ENCODE measurements around the gene AKR1C1. TPM values are rescaled to one million over a fixed set of nuclear protein-coding genes. Genes with fewer than 3 reads are reported as not detected.
"Not testable (repeated sequence)": the region's sequence is repeated elsewhere in the genome, so short reads cannot be mapped to it uniquely, and the experiment has no call there.

AKR1C1 gene
- total and polyA plus RNA-seq, 2 of the 4 experiments (the other 2 are of a cell fraction), result 5.0 to 5.4 TPM

DNA sequence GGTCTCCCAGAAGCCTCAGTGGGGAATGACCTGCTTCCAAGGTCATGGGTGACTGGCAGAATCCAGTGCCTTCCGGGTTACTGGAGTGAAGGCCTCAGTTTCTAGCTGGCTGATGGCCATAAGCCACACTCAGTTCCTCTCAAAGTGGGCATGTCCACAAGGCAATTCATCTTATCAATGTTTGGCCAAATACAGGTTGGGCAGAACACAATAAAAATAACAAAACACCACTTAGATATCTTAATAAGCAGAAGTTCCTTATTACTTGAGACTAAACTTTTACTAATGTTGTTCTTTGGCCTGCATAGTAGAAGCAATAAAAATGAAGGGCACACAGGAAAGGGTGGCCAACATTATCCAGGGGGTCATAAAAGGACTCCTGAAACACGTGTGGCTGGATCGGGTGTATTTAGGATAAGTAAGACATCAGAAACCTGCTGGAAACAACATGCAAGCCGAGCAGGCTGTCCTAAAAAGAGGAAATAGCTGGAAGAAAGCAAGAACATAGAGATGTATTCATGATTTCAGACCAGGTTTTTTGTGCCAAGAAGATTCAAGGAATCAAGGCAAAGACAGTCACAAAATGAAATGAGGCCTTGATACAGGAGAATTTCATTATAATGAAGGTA, 60.1 kb downstream of the AKR1C1 start:
- H3K14ac ChIP-seq (replicated peaks; ENCODE audit: low read depth, low read length), result no peak overlapping the region
- H2AK5ac ChIP-seq (ENCODE audit: low read depth, low read length), result no peak overlapping the region
- H3K23ac ChIP-seq (ENCODE audit: low read depth, low read length), result no peak overlapping the region
- ChIA-PET POLR2A (ENCODE audit: unreplicated experiment) (no interaction called here), CTCF (no interaction called here)
- no peaks in the 10 kb centered on the region for H3K9me3 ChIP-seq (ENCODE audit: control insufficient read depth, insufficient read depth, low read length)
- no peak for ATAC-seq (ENCODE audit: low read depth)
- H4K5ac ChIP-seq (ENCODE audit: low read depth, low read length), result no peak overlapping the region
- H3K4me1 ChIP-seq (ENCODE audit: control insufficient read depth, insufficient read depth, low read length), result peaks cover 3% of the 10 kb centered on the region; the same call in 1 of the 2 replicates
- H3K27ac ChIP-seq (ENCODE audit: insufficient read depth, low read length), result no peak overlapping the region
- 50% methylated on average over 2 of the region's 4 CpGs; no CpG with 5 or more reads in 1 of the 2 experiments for WGBS, 2 experiments (ENCODE audit: extremely low coverage in 2 of 2, insufficient read length in 1 of 2)
- H2AFZ ChIP-seq (replicated peaks; ENCODE audit: low read length, poor library complexity), result no peak overlapping the region
- dilution Hi-C loops (cut with HindIII; ENCODE audit: low sequenced_read_pairs, unreplicated experiment), result no loop called here
- BruUV-seq (replicated peaks), result no TSS peak
- H3K9me1 ChIP-seq (ENCODE audit: insufficient read depth, low read length), result no peaks in the 10 kb centered on the region
- DNase-seq, result no peak
- no peak overlapping the region for H4K91ac ChIP-seq (ENCODE audit: insufficient read depth, low read depth, low read length)
- H2BK5ac ChIP-seq (ENCODE audit: low read depth, low read length, poor library complexity, severe bottlenecking), result no peak overlapping the region
- H3K56ac ChIP-seq (ENCODE audit: extremely low read depth, insufficient read depth, low read length), result no peak overlapping the region
- H3K27me3 ChIP-seq (ENCODE audit: control insufficient read depth, insufficient read depth, low read length), result no peaks in the 10 kb centered on the region
- no peak overlapping the region for H2BK20ac ChIP-seq (ENCODE audit: low read depth, low read length)
- H3K4ac ChIP-seq (ENCODE audit: low read depth, low read length), result no peak overlapping the region
- TF ChIP-seq NFE2L2 (IDR thresholded peaks at IDR 0.05; ENCODE audit: low read depth, low read length), result no peak
- no peak overlapping the region for H2BK15ac ChIP-seq (ENCODE audit: low read depth, low read length)
- no peak overlapping the region for H3K18ac ChIP-seq (ENCODE audit: low read depth, low read length)
- H3K4me3 ChIP-seq (ENCODE audit: insufficient read depth, low read depth, low read length), result no peak overlapping the region
- no peaks in the 10 kb centered on the region for H4K20me1 ChIP-seq (ENCODE audit: insufficient read depth, low read length)
- in situ Hi-C loops (cut with MboI; ENCODE audit: low sequenced_read_pairs), result no loop called here
- intact Hi-C loops (cut with micrococcal nuclease), result no loop called here
- H3K36me3 ChIP-seq (ENCODE audit: control insufficient read depth, insufficient read depth, low read length), result no peaks in the 10 kb centered on the region
- H3K79me1 ChIP-seq (ENCODE audit: low read depth in 1 of 2, low read length in 2 of 2), result no peaks in the 10 kb centered on the region
- H3K9ac ChIP-seq (ENCODE audit: low read depth, low read length), result no peak overlapping the region
- no peak overlapping the region for H2BK120ac ChIP-seq (ENCODE audit: low read depth, low read length)
- no peak overlapping the region for H2AK9ac ChIP-seq (replicated peaks; ENCODE audit: low read depth, low read length, poor library complexity)
- no peak overlapping the region for H4K8ac ChIP-seq (ENCODE audit: low read depth in 2 of 2, low read length in 2 of 2)
- no peak overlapping the region for H3K4me2 ChIP-seq (ENCODE audit: low read depth, low read length)

DNA sequence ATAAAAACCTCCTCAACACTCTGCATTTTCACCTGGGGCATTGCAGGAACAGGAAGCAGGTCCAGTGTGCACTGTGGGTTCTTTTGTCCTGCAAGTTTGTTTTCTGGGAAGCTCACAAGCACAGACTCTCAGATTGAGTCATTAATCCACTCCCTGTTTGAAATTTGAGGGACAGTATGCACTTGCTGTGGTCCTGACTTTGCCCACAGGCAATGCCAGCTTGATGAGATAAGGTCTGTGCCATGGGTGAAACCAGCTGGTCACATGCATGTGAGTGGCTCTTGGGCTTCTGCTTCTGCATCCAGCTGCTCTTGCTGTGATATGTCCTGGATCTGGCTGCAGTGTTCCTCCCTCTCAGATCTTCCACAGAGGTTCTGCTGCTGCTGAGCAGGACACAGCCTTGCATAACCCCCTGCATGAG, 62.3 kb downstream of the AKR1C1 start:
- H3K4me2 ChIP-seq (ENCODE audit: low read depth, low read length); H4K20me1 ChIP-seq (ENCODE audit: insufficient read depth, low read length); H3K27ac ChIP-seq (ENCODE audit: insufficient read depth, low read length); H2BK20ac ChIP-seq (ENCODE audit: low read depth, low read length); H2BK5ac ChIP-seq (ENCODE audit: low read depth, low read length, poor library complexity, severe bottlenecking); H3K4ac ChIP-seq (ENCODE audit: low read depth, low read length); H2AFZ ChIP-seq (replicated peaks; ENCODE audit: low read length, poor library complexity); H3K23ac ChIP-seq (ENCODE audit: low read depth, low read length); dilution Hi-C loops (cut with HindIII; ENCODE audit: low sequenced_read_pairs, unreplicated experiment); H3K4me3 ChIP-seq (ENCODE audit: insufficient read depth, low read depth, low read length); H3K14ac ChIP-seq (replicated peaks; ENCODE audit: low read depth, low read length); BruUV-seq (replicated peaks); H3K4me1 ChIP-seq (ENCODE audit: control insufficient read depth, insufficient read depth, low read length); POLR2A ChIA-PET (ENCODE audit: unreplicated experiment); DNase-seq; H3K9me3 ChIP-seq (ENCODE audit: control insufficient read depth, insufficient read depth, low read length); ATAC-seq (ENCODE audit: low read depth); H3K27me3 ChIP-seq (ENCODE audit: control insufficient read depth, insufficient read depth, low read length); H3K36me3 ChIP-seq (ENCODE audit: control insufficient read depth, insufficient read depth, low read length); H2AK5ac ChIP-seq (ENCODE audit: low read depth, low read length); intact Hi-C loops (cut with micrococcal nuclease); H2BK120ac ChIP-seq (ENCODE audit: low read depth, low read length); H3K56ac ChIP-seq (ENCODE audit: extremely low read depth, insufficient read depth, low read length); CTCF ChIA-PET; H3K18ac ChIP-seq (ENCODE audit: low read depth, low read length); H4K8ac ChIP-seq (ENCODE audit: low read depth in 2 of 2, low read length in 2 of 2); H4K5ac ChIP-seq (ENCODE audit: low read depth, low read length); H3K79me1 ChIP-seq (ENCODE audit: low read depth in 1 of 2, low read length in 2 of 2); H2BK15ac ChIP-seq (ENCODE audit: low read depth, low read length); in situ Hi-C loops (cut with MboI; ENCODE audit: low sequenced_read_pairs); H3K9ac ChIP-seq (ENCODE audit: low read depth, low read length); H4K91ac ChIP-seq (ENCODE audit: insufficient read depth, low read depth, low read length); H3K9me1 ChIP-seq (ENCODE audit: insufficient read depth, low read length); H2AK9ac ChIP-seq (replicated peaks; ENCODE audit: low read depth, low read length, poor library complexity): not testable (repeated sequence)

All from IMR-90 (cell line).